Measurements from ENCODE around the gene RAB17.

The RAB17 gene

GRCh38 chr2:237575869-237576862, 14.4 kb downstream of the RAB17 start:
- DNase-seq, result no peak

- no peak for DNase-seq
Measured at GRCh38 chr2:237574894-237575868, 15.4 kb downstream of the RAB17 start.

- no peak for DNase-seq
Measured at GRCh38 chr2:237574467-237574866, 16.1 kb downstream of the RAB17 start.

- DNase-seq, result no peak
Measured at GRCh38 chr2:237573721-237574415, 16.7 kb downstream of the RAB17 start.

GRCh38 chr2:237572742-237573101, 17.8 kb downstream of the RAB17 start:
- DNase-seq, result no peak

- peak; percentile 31 to 83 for DNase-seq
Measured at GRCh38 chr2:237572021-237572741, 18.4 kb downstream of the RAB17 start.

GRCh38 chr2:237571551-237571950, 19.0 kb downstream of the RAB17 start:
- DNase-seq, result no peak

- DNase-seq, result no peak
Measured at GRCh38 chr2:237570776-237571335, 19.7 kb downstream of the RAB17 start.

- no peak for DNase-seq
Measured at GRCh38 chr2:237569896-237570295, 20.6 kb downstream of the RAB17 start.

GRCh38 chr2:237569041-237569440, 21.5 kb downstream of the RAB17 start:
- no peak for DNase-seq

- no peak for DNase-seq
Measured at GRCh38 chr2:237568121-237568660, 22.3 kb downstream of the RAB17 start.

GRCh38 chr2:237567276-237568029, 23.1 kb downstream of the RAB17 start:
- no peak for DNase-seq

GRCh38 chr2:237566401-237567235, 23.9 kb downstream of the RAB17 start, which contains the start of gene PRLH:
Gene PRLH (plus strand): TSS chr2:237566574. CDS start chr2:237566574, 0 bp downstream.
- DNase-seq, result no peak

GRCh38 chr2:237565974-237566373, 24.6 kb downstream of the RAB17 start:
- DNase-seq, result no peak

- DNase-seq, result no peak
Measured at GRCh38 chr2:237564526-237565131, 25.9 kb downstream of the RAB17 start.

- DNase-seq, result no peak
Measured at GRCh38 chr2:237563816-237564215, 26.7 kb downstream of the RAB17 start.

- no peak for DNase-seq
Measured at GRCh38 chr2:237561221-237561620, 29.3 kb downstream of the RAB17 start.

- DNase-seq, result peak; percentile 65 to 92
Measured at GRCh38 chr2:237558961-237559641, 31.4 kb downstream of the RAB17 start.

- no peak for DNase-seq
Measured at GRCh38 chr2:237557633-237558015, 32.9 kb downstream of the RAB17 start.
